Fibroblast of lung (primary cell): ENCODE measurements around the gene RPS6KA2.

Experiments used
- EZH2 ChIP-seq: IDR thresholded peaks from 2 replicates; pipeline ENCODE4 v1.5.1; 2012; ENCODE audit warnings: low read length, control low read depth, mild to moderate bottlenecking; ENCODE audit errors: missing control alignments
- TF ChIP-seq, protein P1 (sequence below), 2 donors: IDR thresholded peaks in 1 of 2; conservative IDR thresholded peaks in 1 of 2; 1 replicate in 1 of 2; 2 replicates in 1 of 2; pipeline ENCODE4 v1.5.1; 2011 to 2012; ENCODE audit warnings: low read length in 2 of 2, control low read depth in 1 of 2, inconsistent platforms in 1 of 2, low read depth in 1 of 2, mild to moderate bottlenecking in 1 of 2

DNA sequence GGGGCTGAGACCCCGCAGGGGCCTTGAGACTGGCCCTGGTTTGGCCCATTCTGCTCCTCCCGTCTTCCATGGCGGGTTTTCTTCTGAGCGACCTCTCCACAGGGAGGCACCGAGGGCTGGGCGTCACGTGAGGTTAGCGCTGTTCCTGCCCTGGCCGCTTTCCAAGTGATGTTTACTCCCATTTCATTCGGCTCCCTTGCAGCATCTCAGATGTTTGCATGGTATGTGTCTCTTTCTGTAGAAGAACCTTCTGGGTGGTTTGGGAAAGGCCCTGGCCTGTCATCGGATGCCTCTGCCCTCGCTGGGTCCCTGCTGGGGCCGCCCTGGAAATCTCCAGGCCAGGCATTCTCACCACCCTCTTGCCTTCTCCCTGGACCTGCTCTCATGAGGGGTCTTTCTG is 57.8 kb downstream of the RPS6KA2 start:
- TF ChIP-seq, protein P1, sequence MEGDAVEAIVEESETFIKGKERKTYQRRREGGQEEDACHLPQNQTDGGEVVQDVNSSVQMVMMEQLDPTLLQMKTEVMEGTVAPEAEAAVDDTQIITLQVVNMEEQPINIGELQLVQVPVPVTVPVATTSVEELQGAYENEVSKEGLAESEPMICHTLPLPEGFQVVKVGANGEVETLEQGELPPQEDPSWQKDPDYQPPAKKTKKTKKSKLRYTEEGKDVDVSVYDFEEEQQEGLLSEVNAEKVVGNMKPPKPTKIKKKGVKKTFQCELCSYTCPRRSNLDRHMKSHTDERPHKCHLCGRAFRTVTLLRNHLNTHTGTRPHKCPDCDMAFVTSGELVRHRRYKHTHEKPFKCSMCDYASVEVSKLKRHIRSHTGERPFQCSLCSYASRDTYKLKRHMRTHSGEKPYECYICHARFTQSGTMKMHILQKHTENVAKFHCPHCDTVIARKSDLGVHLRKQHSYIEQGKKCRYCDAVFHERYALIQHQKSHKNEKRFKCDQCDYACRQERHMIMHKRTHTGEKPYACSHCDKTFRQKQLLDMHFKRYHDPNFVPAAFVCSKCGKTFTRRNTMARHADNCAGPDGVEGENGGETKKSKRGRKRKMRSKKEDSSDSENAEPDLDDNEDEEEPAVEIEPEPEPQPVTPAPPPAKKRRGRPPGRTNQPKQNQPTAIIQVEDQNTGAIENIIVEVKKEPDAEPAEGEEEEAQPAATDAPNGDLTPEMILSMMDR (conservative IDR thresholded peaks at IDR 0.05 in 1 of 2, IDR thresholded peaks at IDR 0.05 in 1 of 2; ENCODE audit: low read depth in 1 of 2, low read length in 2 of 2), result no peak
- TF ChIP-seq EZH2, result no peak
